T-helper 22 cell (primary cell): Measurements from ENCODE around the gene LRMDA.

ENCODE experiments used
- DNase-seq: peaks from one replicate; pipeline ENCODE4 v3.0.0-alpha.2; 2020; ENCODE audit warnings: low read depth

LRMDA gene

DNA sequence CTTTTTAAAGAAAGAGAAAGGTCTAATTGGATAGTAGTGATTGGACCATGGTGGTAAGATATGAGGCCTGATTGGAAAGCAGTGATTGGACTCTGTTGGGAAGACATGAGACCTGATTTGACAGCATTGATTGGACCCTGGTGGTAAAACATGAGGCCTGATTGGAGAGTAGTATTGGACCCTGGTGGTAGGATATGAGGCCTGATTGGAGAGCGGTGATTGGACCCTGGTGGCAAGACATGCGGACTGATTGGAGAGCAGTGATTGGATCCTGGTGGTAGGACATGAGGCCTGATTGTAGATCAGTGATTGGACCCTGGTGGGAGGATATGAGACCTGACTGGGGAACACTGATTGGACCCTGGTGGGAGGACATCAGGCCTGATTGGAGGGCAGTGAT lies 444.3 kb downstream of the LRMDA start:
- DNase-seq: no peak

DNA sequence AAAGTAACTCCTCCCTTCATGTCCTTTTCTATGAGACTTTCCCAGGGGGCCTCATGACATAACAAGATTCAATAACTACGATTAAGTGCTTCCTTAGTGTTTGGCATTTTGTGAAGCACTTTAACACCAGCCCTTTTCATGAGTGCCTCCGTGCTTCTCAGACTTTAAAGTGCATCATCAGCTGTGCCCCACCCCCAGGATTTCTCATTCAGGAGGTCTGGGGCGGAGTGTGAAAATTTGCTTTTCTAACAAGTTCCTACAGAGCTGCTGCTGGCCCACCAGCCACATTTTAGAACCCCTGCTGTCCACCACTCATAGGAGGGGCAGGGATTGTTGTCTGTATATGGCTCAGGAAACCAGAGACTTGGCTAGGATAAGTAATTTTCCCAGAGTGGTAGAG lies 445.3 kb downstream of the LRMDA start:
- DNase-seq: no peak

DNA sequence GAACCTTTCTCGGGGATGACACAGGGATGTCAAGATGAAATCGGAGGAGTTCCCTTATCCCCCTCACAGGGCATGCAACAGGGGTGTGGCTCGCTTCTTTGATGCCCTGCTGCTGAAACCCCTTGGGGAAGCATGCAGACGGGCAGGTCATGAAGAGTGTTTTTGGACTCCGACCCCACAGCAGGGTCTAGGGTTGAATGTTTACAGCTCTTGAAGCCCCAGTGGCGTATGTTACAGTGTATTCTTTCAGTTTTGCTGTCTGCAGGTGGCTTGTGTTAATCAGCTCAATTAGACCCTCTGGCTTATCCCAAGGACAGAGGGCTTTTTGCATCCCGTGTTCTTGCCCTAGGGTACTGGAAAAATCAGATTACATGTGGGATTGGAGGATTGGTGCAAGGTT lies 446.5 kb downstream of the LRMDA start:
- DNase-seq: no peak

DNA sequence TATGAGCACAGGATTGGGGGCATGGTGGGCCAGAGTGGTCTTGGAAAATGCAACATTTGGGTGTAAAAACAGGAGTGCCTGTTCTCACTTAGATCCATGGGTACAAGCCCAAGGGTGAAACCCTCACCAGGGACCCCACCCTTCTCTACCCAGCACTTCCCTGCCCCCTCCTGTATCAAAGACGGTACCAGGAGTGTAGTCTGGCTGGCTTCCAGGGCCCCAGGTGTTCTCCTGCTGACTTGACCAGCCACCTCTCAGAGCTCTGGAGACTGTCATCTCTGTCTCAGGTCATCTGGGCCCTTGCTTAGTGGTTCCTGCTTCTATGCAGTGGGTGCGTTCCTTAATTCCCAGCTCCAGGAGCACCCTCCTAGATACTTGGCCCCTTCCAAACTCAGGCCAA lies 447.2 kb downstream of the LRMDA start:
- no peak for DNase-seq

DNA sequence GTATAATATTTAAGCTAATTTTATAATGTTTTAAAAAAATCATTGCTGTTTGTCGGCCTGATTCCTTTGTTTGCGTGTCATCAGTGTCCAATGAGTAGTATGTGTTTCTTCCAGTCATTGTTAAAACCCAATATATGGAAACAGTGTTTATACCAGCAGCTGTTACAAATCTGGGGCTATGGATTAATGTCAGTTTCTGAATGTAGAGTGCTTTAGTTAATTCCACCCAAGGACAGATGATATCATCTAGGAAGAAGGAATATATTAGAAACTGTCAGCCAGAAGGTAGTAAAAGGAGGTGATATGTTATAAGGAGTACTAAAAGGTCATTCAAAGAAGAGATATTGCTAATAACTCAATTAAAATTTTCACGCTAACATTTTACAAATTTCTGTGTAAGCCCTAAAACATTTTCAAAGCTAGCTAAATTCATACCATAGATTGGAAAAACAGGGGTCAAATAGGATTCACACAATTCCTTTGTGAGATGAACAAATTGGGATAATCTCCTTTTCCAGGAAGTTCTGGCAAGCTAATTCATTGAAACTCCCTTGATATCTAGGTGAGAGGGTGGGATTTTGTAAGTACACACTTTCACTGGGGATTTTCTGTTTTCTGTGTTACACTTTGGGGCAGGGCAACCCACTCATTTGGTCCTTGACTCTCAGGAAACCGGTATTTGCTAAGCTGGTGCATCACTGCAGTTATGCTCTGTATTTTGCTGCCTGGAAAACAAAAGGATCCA lies 448.8 kb downstream of the LRMDA start:
- no peak for DNase-seq

DNA sequence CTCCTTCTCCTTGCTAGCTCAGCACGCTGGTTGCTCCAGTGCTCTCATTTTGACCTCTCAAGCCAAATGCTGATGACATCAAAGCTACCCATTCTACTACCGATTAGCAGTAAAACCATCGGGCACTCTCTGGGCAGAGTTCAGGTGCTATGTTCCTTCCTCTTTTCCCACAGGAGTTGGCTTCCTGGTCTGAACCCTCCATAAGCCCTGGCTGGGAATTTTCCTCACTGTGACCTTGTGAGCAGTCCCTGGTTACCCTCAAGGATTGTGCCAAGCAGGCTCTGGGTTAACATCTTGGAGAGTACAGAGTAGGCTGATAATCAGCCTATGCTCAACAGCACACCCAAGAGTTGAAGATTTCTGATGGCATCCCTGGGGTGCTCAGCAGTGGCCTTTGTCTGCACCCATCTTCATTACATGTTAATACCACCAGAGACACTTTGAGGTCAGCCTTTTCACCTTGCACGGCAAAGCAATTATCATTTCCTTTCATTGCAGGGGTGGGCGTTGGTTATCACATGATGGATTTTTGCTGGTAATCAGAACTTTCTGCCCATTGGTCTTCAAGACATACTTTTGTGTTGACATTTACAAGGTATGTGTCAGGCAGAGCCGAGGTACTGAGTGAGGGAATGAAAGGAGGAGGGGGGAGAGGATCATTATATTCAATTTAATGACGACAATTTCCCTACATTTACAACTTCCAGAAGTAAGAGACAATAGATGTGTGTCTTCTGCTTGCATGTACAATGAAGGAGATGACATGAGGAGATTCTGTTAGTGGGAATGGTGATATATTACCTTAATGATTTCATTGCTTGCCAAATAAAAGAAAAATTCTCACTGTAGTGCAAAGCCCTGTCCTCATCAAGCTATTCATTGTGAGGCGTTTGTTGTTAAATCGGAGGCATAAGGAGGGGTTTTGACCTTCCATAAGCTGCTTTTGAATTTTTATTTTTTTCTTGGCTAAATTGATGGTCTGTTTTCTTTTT lies 452.0 kb downstream of the LRMDA start:
- DNase-seq: no peak

DNA sequence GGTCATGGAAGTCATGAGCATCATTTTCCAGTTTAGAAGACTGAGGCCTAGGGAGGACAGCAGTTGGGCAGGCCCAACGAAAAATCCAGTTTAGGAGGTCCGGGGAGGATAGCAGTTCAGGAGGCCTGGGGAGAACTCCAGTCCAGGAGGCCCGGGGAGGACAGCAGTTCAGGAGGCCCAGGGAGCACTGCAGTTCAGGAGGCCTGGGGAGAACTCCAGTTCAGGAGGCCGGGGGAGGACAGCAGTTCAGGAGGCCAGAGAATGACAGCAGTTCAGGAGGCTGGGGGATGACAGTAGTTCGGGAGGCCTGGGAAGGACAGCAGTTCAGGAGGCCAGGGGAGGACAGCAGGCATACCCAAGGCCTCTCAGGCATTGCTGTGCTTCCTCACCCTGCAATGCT lies 453.4 kb downstream of the LRMDA start:
- no peak for DNase-seq

DNA sequence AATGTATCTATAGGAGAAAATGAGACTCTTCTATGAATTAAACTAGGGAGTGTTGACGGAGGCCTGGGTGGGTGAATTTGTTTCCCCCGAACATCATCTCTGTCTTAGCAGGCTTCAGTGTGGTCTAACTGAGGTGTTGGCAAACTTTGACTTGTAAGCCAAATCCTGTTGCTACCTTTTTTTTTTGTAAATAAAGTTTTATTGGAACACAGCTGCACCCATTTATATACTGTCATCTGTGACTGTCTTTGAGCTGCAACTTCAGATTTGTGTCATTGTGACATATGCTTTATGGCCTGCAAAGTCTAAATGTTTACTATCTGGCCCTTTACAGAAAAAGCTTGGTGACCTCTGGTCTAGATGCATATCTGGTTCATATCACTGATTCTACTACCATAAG lies 455.9 kb downstream of the LRMDA start:
- DNase-seq: no peak

DNA sequence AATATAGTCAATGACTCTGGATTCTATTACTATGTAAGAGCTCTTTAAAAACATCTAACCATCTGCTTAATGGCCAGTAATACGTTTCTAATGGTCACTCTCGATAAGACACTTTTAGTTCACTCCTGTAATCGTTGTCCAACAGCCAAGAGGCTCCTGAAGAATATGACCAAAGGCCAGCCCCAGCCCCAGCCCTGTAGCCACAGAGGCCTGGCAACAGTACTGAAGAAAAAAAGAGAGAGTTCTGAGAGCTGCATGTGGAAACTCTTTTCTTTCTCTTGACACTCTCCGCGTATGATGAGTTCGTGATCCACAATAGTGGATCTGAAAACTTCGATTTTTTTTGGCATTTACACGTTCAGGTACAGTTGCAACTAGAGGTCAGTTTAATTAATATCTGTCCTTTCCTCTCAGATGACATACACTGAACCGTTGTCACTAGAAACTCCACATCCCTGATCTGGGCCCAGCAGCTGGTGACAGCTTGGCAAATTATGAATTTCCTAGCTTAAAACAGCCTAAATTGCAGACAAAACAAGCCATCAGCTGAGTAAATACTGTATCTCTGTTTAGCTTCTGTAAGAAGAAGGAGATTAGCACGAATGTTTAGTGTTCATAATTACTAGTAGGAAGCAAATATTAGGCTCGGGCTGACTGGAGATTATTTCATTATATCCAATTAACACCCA lies 456.7 kb downstream of the LRMDA start:
- no peak for DNase-seq

DNA sequence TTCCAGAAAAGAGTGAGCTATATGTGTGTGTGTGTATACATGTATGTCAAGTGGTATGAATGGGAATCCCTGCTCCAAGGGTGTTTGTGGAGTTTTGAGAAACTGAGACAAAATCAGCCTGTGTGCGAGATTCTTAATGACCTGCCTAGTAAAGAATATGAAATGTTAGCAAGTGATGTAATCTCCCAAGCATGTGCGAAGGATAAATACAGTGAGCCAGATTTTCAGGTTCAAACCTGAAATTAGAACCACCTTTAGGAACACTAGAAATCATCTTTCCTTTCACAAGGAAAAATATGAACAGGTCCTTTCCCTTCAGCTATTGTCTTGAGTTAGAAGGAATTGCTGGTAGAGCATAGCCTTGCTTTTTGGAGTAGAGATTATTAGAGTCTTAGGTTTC lies 457.6 kb downstream of the LRMDA start:
- DNase-seq: no peak

DNA sequence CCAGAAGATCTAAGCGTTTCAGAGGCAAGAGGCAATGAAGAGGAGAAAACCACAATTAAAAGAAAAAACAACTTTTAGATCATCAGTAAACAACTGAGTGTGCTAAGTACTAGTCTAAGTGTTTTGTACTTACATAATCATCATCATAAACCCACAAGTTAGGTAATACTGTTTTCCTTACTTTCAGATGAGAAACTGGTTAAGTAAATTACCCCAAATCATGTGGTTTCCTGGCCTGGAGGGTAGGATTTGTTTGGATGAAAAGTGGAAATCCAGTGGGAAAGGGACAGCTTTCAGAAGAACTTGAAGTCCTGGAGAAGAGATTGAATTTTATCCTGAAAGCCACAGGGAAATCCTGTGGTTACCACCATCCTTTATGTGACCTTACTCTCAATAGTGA lies 463.3 kb downstream of the LRMDA start:
- no peak for DNase-seq

DNA sequence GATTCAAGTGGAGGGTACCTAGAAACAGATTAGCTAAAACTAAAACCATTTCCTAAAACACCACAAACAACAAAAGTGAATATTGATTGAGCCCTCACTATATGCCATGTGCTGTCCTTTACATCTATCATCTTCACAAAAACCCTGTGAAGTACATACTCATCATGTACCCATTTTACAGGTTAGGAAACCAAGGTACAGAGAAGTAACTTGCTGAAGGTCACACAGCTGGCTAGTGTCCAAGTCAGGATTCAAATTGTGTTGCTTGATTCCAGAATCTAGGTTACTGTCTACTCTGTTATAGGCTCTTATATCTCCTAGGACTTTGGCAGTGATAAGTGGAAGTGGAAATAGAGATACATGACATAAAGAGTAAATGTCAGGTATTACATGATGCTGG lies 463.8 kb downstream of the LRMDA start:
- DNase-seq: no peak

DNA sequence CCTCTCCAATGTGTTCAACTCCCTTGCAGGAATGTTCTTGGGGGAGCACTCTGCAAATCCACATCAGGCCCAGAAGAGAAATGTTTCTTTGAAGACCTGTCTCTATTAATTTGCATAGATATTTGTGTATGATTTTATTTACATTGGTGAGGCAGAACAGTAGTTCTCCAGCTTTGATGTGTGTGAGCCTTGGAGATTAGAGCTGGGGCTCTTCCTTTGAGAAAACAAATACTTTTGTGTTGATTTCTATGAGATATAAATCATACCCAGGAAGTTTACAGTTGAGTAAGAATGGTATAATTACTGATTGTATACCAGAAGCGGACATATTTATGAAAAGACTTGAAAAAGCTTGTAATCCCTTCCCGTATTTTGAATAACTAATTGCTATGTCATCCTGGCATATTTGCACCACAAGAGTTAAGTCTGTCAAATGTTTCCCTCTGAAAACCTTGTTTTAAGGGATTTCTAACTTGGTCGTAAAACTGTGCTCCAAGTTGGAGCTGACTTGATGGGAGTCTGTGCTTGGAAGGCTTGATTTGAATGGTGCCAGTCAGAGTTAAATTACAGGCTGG lies 468.5 kb downstream of the LRMDA start:
- DNase-seq: no peak

DNA sequence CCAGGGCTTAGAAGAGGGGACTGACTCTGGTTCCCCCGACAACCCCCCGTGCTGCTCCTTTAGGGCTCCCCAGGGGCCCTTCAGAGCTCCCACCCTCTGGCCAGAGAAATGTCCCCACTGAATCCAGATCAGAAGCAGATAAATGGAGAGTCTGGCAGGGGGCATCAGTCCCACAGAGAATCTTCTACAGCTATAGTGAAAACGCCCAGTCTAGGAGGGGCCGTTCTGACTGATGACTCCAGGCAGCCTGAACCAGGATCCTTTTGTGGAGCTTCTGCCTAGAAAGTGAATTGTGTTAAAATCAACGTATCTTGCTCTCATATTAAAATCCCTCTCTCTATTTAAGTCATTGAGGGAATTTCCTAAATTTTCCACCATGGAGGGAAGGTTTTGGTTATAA lies 471.4 kb downstream of the LRMDA start:
- DNase-seq: no peak

DNA sequence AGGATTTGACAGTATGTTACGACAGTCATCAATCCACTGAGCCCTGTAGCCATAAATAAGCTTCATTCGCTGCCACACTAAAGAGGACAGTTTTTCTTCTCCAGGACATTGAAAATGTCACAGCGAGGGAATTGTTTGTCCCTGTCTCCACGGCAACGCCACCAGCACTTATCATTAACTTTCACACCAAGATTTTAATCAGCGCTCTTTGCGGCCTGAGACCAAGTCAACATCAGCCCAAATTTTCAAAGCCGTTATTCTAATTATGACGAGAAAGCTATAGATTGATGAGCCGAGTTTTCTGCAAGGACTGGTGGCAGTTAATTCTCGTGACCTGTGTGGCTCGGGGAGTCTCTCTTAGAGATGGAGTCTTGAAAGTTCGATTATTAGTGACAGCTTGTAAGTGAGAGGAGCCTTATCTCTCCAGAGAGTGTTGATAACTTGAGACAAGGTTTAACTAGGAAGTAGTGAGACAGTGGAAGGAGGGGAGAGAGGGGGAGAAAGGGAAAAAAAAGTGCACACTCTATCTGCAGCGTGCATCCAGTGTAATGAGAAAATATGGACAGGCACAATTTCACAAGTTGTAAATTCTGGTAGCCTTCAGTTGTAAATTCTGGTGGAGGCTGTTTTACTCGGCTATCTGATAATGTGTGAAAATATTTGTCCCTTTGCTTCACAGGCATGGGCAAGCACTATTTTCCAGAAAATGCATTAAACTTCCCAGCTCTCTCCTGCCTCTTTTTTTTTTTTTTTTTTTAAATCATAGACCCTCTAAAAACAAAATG lies 473.3 kb downstream of the LRMDA start:
- DNase-seq: no peak

DNA sequence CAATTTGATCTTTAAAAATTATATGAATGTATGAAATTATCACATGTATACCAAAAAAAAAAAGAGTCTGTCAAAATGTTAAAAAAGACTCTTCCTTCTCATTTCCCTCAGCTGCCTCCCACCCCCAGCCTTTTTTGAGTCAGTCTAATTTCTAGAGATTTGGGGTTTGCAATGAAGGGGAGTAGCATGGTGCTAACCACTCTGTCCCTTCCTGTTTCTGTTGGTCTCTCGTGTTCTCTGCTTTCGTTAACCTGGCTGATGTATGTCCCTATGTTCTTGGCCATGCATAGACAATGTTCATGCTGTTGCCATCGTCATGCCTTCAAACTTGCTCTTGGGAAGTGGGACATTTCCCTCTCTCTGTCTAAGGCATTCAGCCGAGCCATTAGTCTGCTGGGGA lies 474.1 kb downstream of the LRMDA start:
- no peak for DNase-seq

DNA sequence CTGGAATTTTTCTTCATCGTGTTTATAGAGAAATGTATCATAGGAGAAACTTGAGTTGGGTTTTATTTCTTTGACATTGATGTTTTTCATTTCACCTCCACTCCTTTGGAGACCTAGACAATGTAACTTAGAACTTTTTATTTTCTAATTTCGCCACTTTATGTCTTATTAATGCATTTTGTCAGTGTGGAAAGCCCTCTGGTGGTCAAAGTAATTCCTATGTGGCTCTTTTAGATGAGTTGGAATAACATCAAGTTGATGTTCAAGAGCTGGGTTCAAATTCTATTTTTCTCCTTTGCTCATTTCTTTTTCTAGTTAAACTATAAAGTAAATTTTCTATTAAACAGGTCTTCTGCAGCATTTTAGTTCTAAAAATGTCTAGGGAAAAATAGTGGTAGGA lies 478.6 kb downstream of the LRMDA start:
- no peak for DNase-seq

DNA sequence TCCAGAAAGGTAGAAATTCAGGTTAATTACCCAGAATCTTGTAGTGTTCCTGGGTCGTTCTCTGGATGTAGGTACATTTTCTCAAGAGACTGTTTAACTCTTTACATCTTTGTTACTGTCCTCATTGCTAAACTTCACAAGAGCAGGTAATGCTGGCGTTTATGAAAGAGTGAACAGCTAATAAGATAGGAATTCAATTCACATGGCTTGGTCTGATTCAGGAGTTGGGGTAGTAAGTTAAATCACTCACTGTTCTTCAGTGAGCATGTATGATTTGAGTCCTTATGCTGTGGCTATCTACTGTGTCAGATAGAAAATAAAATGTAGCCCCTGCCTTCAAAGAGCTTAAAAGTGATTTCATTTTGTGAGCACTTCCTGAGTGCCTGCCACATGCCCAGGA lies 480.0 kb downstream of the LRMDA start:
- DNase-seq: no peak

DNA sequence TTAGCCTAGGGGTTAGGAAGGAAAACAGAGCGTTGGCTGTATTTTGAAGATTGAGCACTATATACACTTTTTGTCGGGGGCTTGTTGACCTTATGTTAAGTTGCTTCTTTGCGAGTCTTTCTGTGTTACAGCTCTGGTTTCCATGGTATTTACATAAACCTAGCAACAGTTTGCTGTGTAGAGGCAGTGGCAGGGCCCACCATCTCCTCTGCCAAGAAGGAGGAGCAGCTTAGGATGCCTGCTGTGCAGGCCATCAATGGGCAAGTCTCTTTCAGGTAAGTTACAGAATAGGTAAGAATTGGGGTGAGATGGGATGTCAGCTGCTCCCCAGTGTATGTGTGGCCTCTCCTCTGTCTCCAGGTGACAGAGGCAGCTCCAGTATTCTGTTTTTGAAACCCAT lies 485.5 kb downstream of the LRMDA start:
- no peak for DNase-seq

DNA sequence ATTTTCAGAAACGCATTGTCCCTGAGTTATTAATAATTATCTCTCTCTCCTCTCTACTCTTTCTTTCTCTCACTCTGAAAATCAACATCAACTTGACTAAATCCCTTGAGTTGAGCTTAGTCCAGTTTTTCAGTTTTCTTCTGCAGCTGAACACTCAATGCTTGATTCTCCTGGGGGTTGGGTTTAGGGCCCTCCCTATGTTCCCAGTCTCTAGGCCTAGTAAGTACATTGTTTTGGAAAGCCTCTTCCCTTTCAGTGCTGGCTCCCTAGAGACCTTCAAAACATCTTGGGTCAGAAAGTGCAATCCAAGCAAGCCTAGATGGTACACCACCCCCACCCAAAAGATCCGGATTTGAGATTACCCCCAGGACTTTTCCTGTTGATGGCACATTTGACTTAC lies 488.5 kb downstream of the LRMDA start:
- no peak for DNase-seq

DNA sequence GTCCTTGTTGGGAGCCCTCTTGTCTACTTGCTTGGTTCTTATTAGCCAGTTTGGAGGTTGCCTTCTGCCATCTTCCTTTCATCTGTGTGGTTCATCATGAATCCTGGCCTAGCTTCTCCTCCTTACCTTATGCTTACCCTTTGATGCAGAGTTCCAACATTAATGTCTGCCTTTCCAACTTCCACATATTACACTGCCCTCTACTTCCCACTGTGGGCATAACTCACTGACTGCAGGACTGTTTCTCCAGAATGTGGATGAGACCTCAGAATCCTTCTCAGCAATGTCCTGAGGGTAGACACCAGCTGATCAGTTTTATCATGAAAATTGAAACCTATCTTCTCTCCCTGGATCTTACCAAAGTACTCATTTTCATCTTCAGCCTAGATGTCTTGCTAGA lies 491.0 kb downstream of the LRMDA start:
- DNase-seq: no peak
